GM23338 (cell line): ENCODE results near the gene PSD. TPM values are rescaled to one million over a fixed set of nuclear protein-coding genes. Genes with fewer than 3 reads are reported as not detected.
A peak's percentile ranks its signal among the peaks of the same experiment; 100 is the strongest.

ENCODE experiments used
- ATAC-seq: fragments of 200-7000 bp; cut with Tn5 transposase; 3 replicates; pipeline ENCODE4 v1.9.1; 2020
- DNase-seq: peaks from one replicate; pipeline ENCODE4 v3.0.0-alpha.2; 2015; ENCODE audit warnings: low spot score
- H2AFZ ChIP-seq: fragments of 200-600 bp; sonication (generic); 2 replicates; pipeline ENCODE4 v1.8.0; 2016; ENCODE audit warnings: antibody characterized with exemption, mild to moderate bottlenecking, moderate library complexity
- H3F3A ChIP-seq: fragments of 200-600 bp; sonication (generic); replicated peaks from 2 replicates; pipeline ENCODE4 v1.8.0; 2017; ENCODE audit warnings: antibody characterized with exemption, mixed run types, low read depth
- H3K27ac ChIP-seq: fragments of 200-600 bp; sonication (generic); 2 replicates; pipeline ENCODE4 v1.6.1; 2016; ENCODE audit warnings: low read depth
- H3K27me3 ChIP-seq: fragments of 200-600 bp; sonication (generic); 2 replicates; pipeline ENCODE4 v1.8.0; 2016; ENCODE audit warnings: mild to moderate bottlenecking, mixed run types, moderate library complexity; ENCODE audit not compliant: insufficient read depth
- H3K36me3 ChIP-seq: fragments of 200-600 bp; sonication (generic); 2 replicates; pipeline ENCODE4 v1.8.0; 2016; ENCODE audit warnings: mild to moderate bottlenecking; ENCODE audit not compliant: insufficient read depth
- H3K4me1 ChIP-seq: fragments of 200-600 bp; sonication (generic); 2 replicates; pipeline ENCODE4 v1.8.0; 2016; ENCODE audit warnings: mild to moderate bottlenecking, moderate library complexity; ENCODE audit not compliant: insufficient read depth
- H3K4me2 ChIP-seq: fragments of 200-600 bp; sonication (generic); 2 replicates; pipeline ENCODE4 v1.7.1; 2017; ENCODE audit warnings: mixed run types
- H3K4me3 ChIP-seq: fragments of 200-600 bp; sonication (generic); 2 replicates; pipeline ENCODE4 v1.6.1; 2016; ENCODE audit warnings: mixed run types
- H3K79me2 ChIP-seq: fragments of 200-600 bp; sonication (generic); replicated peaks from 2 replicates; pipeline ENCODE4 v1.8.0; 2017; ENCODE audit warnings: mild to moderate bottlenecking; ENCODE audit not compliant: insufficient read depth
- H3K9me2 ChIP-seq: fragments of 200-600 bp; sonication (generic); 2 replicates; pipeline ENCODE4 v1.8.0; 2017; ENCODE audit not compliant: insufficient read depth
- H4K20me1 ChIP-seq: fragments of 200-600 bp; sonication (generic); replicated peaks from 2 replicates; pipeline ENCODE4 v1.8.0; 2017; ENCODE audit warnings: mild to moderate bottlenecking; ENCODE audit not compliant: insufficient read depth
- H3K27ac Mint-ChIP-seq: 2 replicates; pipeline ENCODE4 v1.8.0; 2020; ENCODE audit warnings: inconsistent platforms, mild to moderate bottlenecking, moderate library complexity, mixed read lengths
- H3K27me3 Mint-ChIP-seq: 3 replicates; pipeline ENCODE4 v1.8.0; 2022; ENCODE audit warnings: low read depth, mild to moderate bottlenecking, moderate library complexity, mixed read lengths, inconsistent platforms; ENCODE audit not compliant: insufficient read depth, poor library complexity
- H3K36me3 Mint-ChIP-seq: 3 replicates; pipeline ENCODE4 v1.8.0; 2021; ENCODE audit warnings: low read depth, mild to moderate bottlenecking, inconsistent platforms, moderate library complexity, mixed read lengths
- H3K4me1 Mint-ChIP-seq: 3 replicates; pipeline ENCODE4 v1.8.0; 2020; ENCODE audit warnings: mild to moderate bottlenecking, inconsistent platforms, mixed read lengths
- H3K4me3 Mint-ChIP-seq: 3 replicates; pipeline ENCODE4 v1.8.0; 2021; ENCODE audit warnings: moderate library complexity, mild to moderate bottlenecking, inconsistent platforms, mixed read lengths
- H3K9me3 Mint-ChIP-seq: 3 replicates; pipeline ENCODE4 v1.8.0; 2020; ENCODE audit warnings: moderate library complexity, mild to moderate bottlenecking, inconsistent platforms, mixed read lengths
- CREB1 ChIP-seq: fragments of 250-450 bp; sonication (Bioruptor Pico); IDR thresholded peaks from 2 replicates; pipeline ENCODE4 v1.5.0; 2020; ENCODE audit warnings: low read depth, mild to moderate bottlenecking, moderate library complexity
- EZH2 ChIP-seq: fragments of 200-600 bp; sonication (generic); IDR thresholded peaks from one replicate; pipeline ENCODE4 v1.8.0; 2017; ENCODE audit warnings: antibody characterized with exemption, mild to moderate bottlenecking, low read depth; ENCODE audit not compliant: unreplicated experiment
- EZH2phosphoT487 ChIP-seq: fragments of 200-600 bp; sonication (generic); IDR thresholded peaks from one replicate; pipeline ENCODE4 v1.8.1; 2018; ENCODE audit warnings: antibody characterized with exemption; ENCODE audit not compliant: unreplicated experiment
- JUNB ChIP-seq: IDR thresholded peaks from one replicate; pipeline ENCODE4 v1.6.1; 2016; ENCODE audit warnings: antibody characterized with exemption; ENCODE audit not compliant: unreplicated experiment
- NANOG ChIP-seq: IDR thresholded peaks from 2 replicates; pipeline ENCODE4 v1.6.1; 2016; ENCODE audit warnings: antibody characterized with exemption, borderline replicate concordance
- POLR2AphosphoS5 ChIP-seq: IDR thresholded peaks from 2 replicates; pipeline ENCODE4 v1.6.1; 2016; ENCODE audit warnings: antibody characterized with exemption, low read depth
- STAT1 ChIP-seq: IDR thresholded peaks from one replicate; pipeline ENCODE4 v1.6.1; 2016; ENCODE audit warnings: antibody characterized with exemption; ENCODE audit not compliant: unreplicated experiment
- ZNF114 ChIP-seq: fragments of 250-450 bp; sonication (Bioruptor Pico); IDR thresholded peaks from 2 replicates; pipeline ENCODE4 v1.5.0; 2020; ENCODE audit warnings: mild to moderate bottlenecking, moderate library complexity
- ZNF331 ChIP-seq: fragments of 250-450 bp; sonication (Bioruptor Pico); IDR thresholded peaks from 2 replicates; pipeline ENCODE4 v1.5.0; 2020; ENCODE audit warnings: low read depth, mild to moderate bottlenecking, moderate library complexity
- polyA plus RNA-seq: library from polyadenylated mRNA; unstranded; fragments of >200 nt; fragmentation: Nextera tagmentation; extraction: Ambion mirVana; gene quantifications from 2 replicates; pipeline ENCODE4 v1.2.1, GENCODE V29; 2016
- total RNA-seq: library from RNA; depleted of rRNA; stranded (reverse); fragments of >200 nt; shearing (Covaris generic); gene quantifications from 2 replicates; pipeline ENCODE4 v1.2.3, GENCODE V29; 2014
- TF ChIP-seq, protein P1 (sequence below), 2 experiments: fragments of 200-600 bp in 1 of 2; sonication (generic) in 1 of 2; conservative IDR thresholded peaks; 2 replicates each; pipeline versions ENCODE4 v1.5.1 to v1.6.1; 2016 to 2017; ENCODE audit warnings: antibody characterized with exemption in 2 of 2, low read depth in 2 of 2, mild to moderate bottlenecking in 2 of 2, moderate library complexity in 1 of 2
- TF ChIP-seq, protein P2 (sequence below): IDR thresholded peaks from one replicate; pipeline ENCODE4 v1.6.1; 2018; ENCODE audit warnings: antibody characterized with exemption; ENCODE audit not compliant: unreplicated experiment
- TF ChIP-seq, protein P3 (sequence below): IDR thresholded peaks from 2 replicates; pipeline ENCODE4 v1.6.1; 2016; ENCODE audit warnings: antibody characterized with exemption
- TF ChIP-seq, protein P4 (sequence below): fragments of 250-450 bp; sonication (Bioruptor Pico); IDR thresholded peaks from 2 replicates; pipeline ENCODE4 v1.5.0; 2020; ENCODE audit warnings: mild to moderate bottlenecking, moderate library complexity

Gene PSD
- total and polyA plus RNA-seq, 2 experiments from 2014 or later: 1.9 to 6.8 TPM

- Mint-ChIP-seq H3K36me3 (no peaks in the 10 kb centered on the region; the same call in 2 of the 3 replicates), H3K27ac (no peak overlapping the region), H3K4me3 (peak overlapping the region; percentile 56), H3K9me3 (no peaks in the 10 kb centered on the region), H3K27me3 (peaks cover 34% of the 10 kb centered on the region), H3K4me1 (peaks cover 16% of the 10 kb centered on the region; the same call in 2 of the 3 replicates)
- Histone ChIP-seq H3K27me3 (peaks cover 21% of the 10 kb centered on the region), H3K4me3 (peak overlapping the region; percentile 74; the same call in 1 of the 2 replicates), H4K20me1 (no peaks in the 10 kb centered on the region; the same call in 1 of the 2 replicates), H3K4me1 (peaks cover 11% of the 10 kb centered on the region), H3K4me2 (peak overlapping the region; percentile 88), H3K79me2 (no peaks in the 10 kb centered on the region), H3K27ac (no peak overlapping the region), H3K9me2 (no peaks in the 10 kb centered on the region), H2AFZ (no peak overlapping the region), H3K36me3 (no peaks in the 10 kb centered on the region), H3F3A (0 out of 2 replicates have a peak, but pooled peaks cover 11% of the 10 kb centered on the region)
- ATAC-seq: no peak
- no peak for DNase-seq
- TF ChIP-seq NANOG: no peak
- TF ChIP-seq ZNF114: no peak
- TF ChIP-seq POLR2AphosphoS5: no peak
- TF ChIP-seq, protein P1, sequence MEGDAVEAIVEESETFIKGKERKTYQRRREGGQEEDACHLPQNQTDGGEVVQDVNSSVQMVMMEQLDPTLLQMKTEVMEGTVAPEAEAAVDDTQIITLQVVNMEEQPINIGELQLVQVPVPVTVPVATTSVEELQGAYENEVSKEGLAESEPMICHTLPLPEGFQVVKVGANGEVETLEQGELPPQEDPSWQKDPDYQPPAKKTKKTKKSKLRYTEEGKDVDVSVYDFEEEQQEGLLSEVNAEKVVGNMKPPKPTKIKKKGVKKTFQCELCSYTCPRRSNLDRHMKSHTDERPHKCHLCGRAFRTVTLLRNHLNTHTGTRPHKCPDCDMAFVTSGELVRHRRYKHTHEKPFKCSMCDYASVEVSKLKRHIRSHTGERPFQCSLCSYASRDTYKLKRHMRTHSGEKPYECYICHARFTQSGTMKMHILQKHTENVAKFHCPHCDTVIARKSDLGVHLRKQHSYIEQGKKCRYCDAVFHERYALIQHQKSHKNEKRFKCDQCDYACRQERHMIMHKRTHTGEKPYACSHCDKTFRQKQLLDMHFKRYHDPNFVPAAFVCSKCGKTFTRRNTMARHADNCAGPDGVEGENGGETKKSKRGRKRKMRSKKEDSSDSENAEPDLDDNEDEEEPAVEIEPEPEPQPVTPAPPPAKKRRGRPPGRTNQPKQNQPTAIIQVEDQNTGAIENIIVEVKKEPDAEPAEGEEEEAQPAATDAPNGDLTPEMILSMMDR (conservative IDR thresholded peaks at IDR 0.05; ENCODE audit: low read depth in 2 of 2): no peak
- TF ChIP-seq JUNB: no peak
- TF ChIP-seq, protein P2, sequence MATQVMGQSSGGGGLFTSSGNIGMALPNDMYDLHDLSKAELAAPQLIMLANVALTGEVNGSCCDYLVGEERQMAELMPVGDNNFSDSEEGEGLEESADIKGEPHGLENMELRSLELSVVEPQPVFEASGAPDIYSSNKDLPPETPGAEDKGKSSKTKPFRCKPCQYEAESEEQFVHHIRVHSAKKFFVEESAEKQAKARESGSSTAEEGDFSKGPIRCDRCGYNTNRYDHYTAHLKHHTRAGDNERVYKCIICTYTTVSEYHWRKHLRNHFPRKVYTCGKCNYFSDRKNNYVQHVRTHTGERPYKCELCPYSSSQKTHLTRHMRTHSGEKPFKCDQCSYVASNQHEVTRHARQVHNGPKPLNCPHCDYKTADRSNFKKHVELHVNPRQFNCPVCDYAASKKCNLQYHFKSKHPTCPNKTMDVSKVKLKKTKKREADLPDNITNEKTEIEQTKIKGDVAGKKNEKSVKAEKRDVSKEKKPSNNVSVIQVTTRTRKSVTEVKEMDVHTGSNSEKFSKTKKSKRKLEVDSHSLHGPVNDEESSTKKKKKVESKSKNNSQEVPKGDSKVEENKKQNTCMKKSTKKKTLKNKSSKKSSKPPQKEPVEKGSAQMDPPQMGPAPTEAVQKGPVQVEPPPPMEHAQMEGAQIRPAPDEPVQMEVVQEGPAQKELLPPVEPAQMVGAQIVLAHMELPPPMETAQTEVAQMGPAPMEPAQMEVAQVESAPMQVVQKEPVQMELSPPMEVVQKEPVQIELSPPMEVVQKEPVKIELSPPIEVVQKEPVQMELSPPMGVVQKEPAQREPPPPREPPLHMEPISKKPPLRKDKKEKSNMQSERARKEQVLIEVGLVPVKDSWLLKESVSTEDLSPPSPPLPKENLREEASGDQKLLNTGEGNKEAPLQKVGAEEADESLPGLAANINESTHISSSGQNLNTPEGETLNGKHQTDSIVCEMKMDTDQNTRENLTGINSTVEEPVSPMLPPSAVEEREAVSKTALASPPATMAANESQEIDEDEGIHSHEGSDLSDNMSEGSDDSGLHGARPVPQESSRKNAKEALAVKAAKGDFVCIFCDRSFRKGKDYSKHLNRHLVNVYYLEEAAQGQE: no peak
- TF ChIP-seq, protein P3, sequence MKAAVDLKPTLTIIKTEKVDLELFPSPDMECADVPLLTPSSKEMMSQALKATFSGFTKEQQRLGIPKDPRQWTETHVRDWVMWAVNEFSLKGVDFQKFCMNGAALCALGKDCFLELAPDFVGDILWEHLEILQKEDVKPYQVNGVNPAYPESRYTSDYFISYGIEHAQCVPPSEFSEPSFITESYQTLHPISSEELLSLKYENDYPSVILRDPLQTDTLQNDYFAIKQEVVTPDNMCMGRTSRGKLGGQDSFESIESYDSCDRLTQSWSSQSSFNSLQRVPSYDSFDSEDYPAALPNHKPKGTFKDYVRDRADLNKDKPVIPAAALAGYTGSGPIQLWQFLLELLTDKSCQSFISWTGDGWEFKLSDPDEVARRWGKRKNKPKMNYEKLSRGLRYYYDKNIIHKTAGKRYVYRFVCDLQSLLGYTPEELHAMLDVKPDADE: no peak
- no peak for TF ChIP-seq STAT1
- TF ChIP-seq, protein P4, sequence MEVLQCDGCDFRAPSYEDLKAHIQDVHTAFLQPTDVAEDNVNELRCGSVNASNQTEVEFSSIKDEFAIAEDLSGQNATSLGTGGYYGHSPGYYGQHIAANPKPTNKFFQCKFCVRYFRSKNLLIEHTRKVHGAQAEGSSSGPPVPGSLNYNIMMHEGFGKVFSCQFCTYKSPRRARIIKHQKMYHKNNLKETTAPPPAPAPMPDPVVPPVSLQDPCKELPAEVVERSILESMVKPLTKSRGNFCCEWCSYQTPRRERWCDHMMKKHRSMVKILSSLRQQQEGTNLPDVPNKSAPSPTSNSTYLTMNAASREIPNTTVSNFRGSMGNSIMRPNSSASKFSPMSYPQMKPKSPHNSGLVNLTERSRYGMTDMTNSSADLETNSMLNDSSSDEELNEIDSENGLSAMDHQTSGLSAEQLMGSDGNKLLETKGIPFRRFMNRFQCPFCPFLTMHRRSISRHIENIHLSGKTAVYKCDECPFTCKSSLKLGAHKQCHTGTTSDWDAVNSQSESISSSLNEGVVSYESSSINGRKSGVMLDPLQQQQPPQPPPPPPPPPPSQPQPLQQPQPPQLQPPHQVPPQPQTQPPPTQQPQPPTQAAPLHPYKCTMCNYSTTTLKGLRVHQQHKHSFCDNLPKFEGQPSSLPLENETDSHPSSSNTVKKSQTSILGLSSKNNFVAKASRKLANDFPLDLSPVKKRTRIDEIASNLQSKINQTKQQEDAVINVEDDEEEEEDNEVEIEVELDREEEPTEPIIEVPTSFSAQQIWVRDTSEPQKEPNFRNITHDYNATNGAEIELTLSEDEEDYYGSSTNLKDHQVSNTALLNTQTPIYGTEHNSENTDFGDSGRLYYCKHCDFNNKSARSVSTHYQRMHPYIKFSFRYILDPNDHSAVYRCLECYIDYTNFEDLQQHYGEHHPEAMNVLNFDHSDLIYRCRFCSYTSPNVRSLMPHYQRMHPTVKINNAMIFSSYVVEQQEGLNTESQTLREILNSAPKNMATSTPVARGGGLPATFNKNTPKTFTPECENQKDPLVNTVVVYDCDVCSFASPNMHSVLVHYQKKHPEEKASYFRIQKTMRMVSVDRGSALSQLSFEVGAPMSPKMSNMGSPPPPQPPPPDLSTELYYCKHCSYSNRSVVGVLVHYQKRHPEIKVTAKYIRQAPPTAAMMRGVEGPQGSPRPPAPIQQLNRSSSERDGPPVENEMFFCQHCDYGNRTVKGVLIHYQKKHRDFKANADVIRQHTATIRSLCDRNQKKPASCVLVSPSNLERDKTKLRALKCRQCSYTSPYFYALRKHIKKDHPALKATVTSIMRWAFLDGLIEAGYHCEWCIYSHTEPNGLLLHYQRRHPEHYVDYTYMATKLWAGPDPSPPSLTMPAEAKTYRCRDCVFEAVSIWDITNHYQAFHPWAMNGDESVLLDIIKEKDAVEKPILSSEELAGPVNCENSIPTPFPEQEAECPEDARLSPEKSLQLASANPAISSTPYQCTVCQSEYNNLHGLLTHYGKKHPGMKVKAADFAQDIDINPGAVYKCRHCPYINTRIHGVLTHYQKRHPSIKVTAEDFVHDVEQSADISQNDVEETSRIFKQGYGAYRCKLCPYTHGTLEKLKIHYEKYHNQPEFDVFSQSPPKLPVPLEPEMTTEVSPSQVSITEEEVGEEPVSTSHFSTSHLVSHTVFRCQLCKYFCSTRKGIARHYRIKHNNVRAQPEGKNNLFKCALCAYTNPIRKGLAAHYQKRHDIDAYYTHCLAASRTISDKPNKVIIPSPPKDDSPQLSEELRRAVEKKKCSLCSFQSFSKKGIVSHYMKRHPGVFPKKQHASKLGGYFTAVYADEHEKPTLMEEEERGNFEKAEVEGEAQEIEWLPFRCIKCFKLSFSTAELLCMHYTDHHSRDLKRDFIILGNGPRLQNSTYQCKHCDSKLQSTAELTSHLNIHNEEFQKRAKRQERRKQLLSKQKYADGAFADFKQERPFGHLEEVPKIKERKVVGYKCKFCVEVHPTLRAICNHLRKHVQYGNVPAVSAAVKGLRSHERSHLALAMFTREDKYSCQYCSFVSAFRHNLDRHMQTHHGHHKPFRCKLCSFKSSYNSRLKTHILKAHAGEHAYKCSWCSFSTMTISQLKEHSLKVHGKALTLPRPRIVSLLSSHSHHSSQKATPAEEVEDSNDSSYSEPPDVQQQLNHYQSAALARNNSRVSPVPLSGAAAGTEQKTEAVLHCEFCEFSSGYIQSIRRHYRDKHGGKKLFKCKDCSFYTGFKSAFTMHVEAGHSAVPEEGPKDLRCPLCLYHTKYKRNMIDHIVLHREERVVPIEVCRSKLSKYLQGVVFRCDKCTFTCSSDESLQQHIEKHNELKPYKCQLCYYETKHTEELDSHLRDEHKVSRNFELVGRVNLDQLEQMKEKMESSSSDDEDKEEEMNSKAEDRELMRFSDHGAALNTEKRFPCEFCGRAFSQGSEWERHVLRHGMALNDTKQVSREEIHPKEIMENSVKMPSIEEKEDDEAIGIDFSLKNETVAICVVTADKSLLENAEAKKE (CRISPR knock-in tag): no peak
- TF ChIP-seq ZNF331 (CRISPR knock-in tag): no peak
- TF ChIP-seq EZH2: no peak
- TF ChIP-seq EZH2phosphoT487: no peak
- no peak for TF ChIP-seq CREB1 (CRISPR knock-in tag)
Measured at GRCh38 chr10:102398172-102399020, 20.2 kb downstream of the PSD start.
